Femur (tissue), 1 donor: Measurements from ENCODE around the gene OXSR1.
"Not testable (repeated sequence)": the region's sequence is repeated elsewhere in the genome, so short reads cannot be mapped to it uniquely, and the experiment has no call there.

ENCODE experiments used
- DNase-seq: peaks from one replicate; pipeline ENCODE4 v3.0.0-alpha.2; 2017

Gene OXSR1

DNA sequence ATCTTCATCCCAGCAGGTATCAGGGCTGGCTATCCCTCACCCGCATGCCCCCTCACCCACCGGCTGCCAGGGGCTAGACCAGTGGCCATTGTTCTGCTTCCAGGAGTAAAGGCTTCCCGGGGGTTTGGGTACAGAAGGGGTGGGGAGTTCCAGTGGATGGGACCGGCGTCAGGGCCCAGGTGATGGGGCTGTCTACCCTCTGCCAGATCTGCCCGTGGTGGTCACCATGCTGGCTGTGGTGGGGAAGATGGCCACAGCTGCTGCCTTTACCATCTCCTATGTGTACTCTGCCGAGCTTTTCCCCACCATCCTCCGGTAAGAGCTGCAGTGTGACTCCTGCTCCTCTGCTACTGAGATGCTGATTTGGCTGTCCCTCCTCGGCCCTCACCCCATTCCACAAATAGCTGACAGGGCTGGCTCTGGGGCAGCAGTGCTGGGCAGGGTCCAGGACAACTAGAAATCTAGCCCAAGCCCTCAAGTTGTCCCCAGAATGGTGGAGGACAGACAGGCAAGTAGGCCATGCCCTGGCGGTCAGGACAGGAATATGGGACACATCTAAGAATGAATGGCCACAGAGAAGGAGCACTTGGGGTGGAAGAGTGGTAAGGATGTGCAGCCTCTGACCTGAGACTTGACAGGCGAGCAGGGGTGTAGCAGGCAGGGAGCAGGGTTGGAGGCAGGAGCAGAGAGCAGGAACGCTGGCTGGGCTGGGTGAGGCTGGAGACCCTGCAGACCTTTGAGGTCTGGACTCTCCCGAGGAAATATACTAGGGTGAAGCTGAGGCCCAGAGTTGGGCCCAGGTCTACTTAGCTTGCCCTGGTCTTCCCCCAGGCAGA lies 111.0 kb downstream of the OXSR1 start:
- DNase-seq = no peak

- DNase-seq = no peak
Measured at GRCh38 chr3:38276917-38277630, 111.7 kb downstream of the OXSR1 start.

- DNase-seq = no peak
Measured at GRCh38 chr3:38278841-38279240, 113.5 kb downstream of the OXSR1 start.

- no peak for DNase-seq
Measured at GRCh38 chr3:38281895-38282686, 116.8 kb downstream of the OXSR1 start, which contains the start of gene SLC22A14. Gene SLC22A14 (plus strand): TSS chr3:38282294. CDS start chr3:38306027, 23,733 bp downstream.

DNA sequence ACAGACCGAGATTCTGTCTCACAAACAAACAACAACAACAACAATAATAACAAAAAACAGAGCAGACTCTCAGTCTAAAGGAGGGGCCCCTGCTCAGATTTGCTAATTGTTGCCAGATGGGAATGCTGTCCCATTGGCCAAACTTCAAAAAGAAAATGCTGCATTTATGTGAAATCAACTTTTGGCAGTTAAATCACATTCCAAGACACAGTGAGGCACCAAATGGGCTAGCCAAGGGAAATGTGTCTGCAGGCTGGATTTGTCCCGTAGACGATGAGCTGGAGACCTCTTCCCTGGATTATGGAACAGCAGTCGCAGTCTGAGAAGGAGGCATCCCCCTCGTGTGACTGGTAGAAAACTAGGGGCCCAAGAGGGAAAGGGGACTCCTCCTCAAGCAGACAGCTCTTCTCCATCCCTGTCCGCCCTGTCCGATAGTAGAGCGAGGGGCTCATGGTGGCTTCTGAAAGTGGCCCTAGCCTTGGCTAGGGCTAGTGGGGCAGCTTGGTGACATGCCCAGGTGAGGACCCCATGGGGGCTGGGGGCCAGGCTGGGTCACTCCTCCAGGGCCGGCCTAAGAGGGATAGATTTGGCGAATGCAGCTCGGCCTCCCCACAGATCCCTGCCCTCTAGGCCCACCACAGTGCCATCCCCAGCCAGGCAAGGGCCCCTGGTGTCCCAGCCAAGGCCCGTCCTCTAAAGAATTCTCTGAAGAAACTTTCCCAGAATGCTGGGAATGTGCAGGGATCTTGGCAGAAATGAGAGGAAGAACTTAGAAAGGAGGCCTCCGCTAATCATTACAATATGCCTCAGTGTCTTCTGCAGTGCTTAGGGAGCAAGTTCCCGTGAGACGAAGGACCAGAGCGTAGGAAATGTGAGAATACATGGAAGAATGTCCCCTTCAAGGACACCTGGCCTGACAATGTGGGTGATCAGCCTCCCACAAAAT lies 118.7 kb downstream of the OXSR1 start:
- no peak for DNase-seq

DNA sequence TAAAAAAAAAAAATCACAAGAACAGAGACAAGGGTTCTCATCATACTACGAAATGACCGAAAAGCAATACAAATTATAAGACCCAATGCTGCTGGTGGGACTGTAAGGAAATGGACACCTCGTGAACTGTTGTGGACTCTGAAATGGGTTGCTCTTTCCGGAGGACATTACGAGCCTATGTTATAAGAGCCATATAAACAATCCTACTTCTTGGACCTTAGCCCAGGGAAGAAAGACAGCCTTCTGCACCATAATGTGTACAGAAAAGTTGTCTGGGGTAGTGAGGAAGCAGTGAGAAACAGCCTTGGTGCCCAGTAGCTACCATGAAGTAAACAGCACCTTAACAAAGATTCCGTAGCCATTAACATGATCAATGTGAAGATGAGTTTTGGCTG lies 119.4 kb downstream of the OXSR1 start:
- DNase-seq = no peak

DNA sequence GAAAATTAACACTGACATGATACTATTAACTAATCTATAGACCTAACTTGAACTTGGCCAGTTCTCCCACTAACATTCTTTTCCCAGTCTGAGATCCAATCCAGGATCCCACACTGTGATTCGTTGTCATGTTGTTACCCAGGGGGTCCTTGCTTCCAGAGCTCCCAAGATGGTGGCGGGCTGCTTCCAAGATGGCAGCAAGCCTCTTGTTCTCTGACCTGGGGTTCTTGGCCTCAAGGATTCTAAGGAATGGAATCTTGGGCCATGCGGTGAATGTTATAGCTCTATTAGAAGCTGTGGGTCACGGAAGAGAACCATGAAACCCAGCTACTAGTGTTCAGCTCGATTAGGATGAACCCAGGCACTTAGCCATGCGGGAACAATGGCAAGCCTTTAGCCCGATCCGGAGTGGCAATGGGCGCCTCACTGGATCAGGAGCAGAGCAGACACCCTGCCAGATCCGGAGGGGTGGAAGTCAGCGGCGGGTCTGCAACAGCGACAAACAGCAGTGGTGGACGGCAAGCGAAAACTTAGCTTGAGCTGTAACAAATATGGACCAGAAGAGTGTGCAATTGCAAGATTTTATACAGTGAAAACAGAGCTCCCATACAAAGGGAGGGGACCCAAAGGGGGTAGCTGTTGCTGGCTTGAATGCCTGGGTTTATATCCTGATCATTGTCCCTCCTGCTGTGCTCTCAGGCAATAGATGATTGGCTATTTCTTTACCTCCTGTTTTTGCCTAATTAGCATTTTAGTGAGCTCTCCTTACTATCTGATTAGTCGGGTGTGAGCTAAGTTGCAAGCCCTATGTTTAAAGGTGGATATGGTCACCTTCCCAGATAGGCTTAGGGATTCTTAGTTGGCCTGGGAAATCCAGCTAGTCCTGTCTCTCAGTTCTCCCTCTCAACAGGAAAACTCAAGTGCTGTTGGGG lies 124.2 kb downstream of the OXSR1 start:
- DNase-seq = not testable (repeated sequence)

GRCh38 chr3:38297053-38297452 lies 131.7 kb downstream of the OXSR1 start:
- not testable (repeated sequence) for DNase-seq

DNA sequence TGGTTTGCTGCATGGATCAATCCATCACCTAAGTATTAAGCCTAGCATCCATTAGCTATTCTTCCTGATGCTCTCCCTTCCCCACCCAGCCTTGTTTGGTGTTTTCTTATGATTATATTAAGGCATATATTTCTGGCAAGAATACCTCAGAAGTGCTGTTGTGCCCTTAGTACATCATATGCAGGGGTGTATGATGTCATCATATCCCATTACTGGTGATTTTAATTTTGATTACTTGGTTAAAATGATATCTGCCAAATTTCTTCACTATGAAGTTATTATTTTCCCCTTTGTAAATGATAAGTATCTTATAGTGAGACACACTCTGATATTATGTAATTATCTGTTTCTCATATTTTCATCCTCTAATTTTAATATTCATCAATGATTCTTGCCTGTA lies 132.2 kb downstream of the OXSR1 start:
- no peak for DNase-seq

DNA sequence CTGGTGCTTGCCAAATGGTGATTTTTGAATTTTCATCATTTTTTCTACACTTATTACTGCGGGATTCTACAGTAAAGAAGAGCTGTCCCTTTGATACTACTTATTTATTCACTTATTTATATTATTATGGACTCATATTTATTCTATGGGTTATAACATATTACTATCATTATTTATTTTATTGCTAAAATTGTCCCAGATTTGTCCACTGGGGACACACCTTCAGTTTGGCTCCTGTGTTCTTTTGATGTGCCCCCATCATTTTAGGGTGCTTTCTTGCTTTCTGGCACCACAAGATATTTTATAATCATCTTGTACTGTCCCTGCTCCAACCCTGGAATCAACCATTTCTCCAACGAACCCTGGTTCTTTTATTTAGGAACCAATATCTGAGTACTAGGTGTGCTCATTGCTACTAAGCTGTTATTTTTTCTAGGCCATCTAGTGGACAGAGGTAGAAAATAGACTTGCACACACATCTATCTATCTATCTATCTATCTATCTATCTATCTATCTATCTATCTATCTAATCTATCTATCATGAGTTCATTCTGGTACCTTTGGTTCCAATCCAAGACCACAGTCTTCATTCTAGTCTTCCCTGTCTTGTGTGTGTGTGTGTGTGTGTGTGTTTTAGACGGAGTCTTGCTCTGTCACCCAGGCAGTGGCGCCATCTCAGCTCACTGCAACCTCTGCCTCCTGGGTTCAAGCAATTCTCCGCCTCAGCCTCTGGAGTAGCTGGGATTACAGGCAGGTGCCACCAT lies 132.8 kb downstream of the OXSR1 start:
- no peak for DNase-seq
